ENCODE measurements around the gene MRPS2. TPM values are rescaled to one million over a fixed set of nuclear protein-coding genes. Genes with fewer than 3 reads are reported as not detected.

Gene MRPS2
- total and polyA plus RNA-seq, 9 of the 15 experiments (the other 6 are each of a cell fraction or from before 2014, with no cell fraction given) = 8.0 to 167 (median 81.3) TPM

DNA sequence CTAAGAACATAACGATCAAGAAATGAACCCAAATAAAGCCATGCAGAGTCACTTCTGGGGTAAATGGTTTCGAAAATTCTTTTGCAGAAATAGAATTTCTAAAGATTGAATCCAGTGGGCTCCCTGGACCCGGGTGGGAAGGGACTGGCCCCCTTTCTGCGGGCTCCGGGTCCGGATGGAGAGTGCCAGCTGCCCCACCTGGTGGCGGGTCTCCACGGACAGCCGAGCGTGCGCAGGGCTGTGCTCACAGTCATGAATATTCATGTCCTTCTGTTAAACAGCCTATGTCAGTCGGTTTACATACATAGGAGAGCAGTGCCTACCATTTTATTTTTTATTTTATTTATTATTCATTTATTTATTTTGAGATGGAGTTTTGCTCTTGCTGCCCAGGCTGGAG is 25.6 kb upstream of the MRPS2 start (continued):
- TF ChIP-seq, protein P1, sequence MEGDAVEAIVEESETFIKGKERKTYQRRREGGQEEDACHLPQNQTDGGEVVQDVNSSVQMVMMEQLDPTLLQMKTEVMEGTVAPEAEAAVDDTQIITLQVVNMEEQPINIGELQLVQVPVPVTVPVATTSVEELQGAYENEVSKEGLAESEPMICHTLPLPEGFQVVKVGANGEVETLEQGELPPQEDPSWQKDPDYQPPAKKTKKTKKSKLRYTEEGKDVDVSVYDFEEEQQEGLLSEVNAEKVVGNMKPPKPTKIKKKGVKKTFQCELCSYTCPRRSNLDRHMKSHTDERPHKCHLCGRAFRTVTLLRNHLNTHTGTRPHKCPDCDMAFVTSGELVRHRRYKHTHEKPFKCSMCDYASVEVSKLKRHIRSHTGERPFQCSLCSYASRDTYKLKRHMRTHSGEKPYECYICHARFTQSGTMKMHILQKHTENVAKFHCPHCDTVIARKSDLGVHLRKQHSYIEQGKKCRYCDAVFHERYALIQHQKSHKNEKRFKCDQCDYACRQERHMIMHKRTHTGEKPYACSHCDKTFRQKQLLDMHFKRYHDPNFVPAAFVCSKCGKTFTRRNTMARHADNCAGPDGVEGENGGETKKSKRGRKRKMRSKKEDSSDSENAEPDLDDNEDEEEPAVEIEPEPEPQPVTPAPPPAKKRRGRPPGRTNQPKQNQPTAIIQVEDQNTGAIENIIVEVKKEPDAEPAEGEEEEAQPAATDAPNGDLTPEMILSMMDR (IDR thresholded peaks at IDR 0.05 in 2 of 3, conservative IDR thresholded peaks at IDR 0.05 in 1 of 3; ENCODE audit: insufficient read depth in 2 of 3, low read depth in 1 of 3, low read length in 3 of 3) = peak; percentile 76 to 87 (median 76)
- TF ChIP-seq EWSR1 (IDR thresholded peaks at IDR 0.05; ENCODE audit: borderline replicate concordance, low read depth, partially characterized antibody) (no peak), SMC3 (conservative IDR thresholded peaks at IDR 0.05; ENCODE audit: insufficient read depth, low read depth, low read length) (peak; percentile 45), DDX20 (tag; IDR thresholded peaks at IDR 0.05; ENCODE audit: low read depth) (no peak), DPF2 (IDR thresholded peaks at IDR 0.05) (no peak), SRSF1 (IDR thresholded peaks at IDR 0.05; ENCODE audit: low read depth, low read length) (no peak), KLF10 (CRISPR knock-in tag; IDR thresholded peaks at IDR 0.05) (no peak), RBM22 (IDR thresholded peaks at IDR 0.05; ENCODE audit: low read depth, low read length, poor library complexity, severe bottlenecking) (no peak)
- TF ChIP-seq, protein P2, sequence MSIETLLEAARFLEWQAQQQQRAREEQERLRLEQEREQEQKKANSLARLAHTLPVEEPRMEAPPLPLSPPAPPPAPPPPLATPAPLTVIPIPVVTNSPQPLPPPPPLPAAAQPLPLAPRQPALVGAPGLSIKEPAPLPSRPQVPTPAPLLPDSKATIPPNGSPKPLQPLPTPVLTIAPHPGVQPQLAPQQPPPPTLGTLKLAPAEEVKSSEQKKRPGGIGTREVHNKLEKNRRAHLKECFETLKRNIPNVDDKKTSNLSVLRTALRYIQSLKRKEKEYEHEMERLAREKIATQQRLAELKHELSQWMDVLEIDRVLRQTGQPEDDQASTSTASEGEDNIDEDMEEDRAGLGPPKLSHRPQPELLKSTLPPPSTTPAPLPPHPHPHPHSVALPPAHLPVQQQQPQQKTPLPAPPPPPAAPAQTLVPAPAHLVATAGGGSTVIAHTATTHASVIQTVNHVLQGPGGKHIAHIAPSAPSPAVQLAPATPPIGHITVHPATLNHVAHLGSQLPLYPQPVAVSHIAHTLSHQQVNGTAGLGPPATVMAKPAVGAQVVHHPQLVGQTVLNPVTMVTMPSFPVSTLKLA (conservative IDR thresholded peaks at IDR 0.05) = 0 out of 4 replicates have a peak, but pooled peaks of 1 of the 2 experiments have one; percentile 20
- TF ChIP-seq, protein P3, sequence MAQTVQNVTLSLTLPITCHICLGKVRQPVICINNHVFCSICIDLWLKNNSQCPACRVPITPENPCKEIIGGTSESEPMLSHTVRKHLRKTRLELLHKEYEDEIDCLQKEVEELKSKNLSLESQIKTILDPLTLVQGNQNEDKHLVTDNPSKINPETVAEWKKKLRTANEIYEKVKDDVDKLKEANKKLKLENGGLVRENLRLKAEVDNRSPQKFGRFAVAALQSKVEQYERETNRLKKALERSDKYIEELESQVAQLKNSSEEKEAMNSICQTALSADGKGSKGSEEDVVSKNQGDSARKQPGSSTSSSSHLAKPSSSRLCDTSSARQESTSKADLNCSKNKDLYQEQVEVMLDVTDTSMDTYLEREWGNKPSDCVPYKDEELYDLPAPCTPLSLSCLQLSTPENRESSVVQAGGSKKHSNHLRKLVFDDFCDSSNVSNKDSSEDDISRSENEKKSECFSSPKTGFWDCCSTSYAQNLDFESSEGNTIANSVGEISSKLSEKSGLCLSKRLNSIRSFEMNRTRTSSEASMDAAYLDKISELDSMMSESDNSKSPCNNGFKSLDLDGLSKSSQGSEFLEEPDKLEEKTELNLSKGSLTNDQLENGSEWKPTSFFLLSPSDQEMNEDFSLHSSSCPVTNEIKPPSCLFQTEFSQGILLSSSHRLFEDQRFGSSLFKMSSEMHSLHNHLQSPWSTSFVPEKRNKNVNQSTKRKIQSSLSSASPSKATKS (CRISPR knock-in tag; IDR thresholded peaks at IDR 0.05) = 0 out of 2 replicates have a peak, but pooled peaks have one; percentile 29
- TF ChIP-seq, protein P4, sequence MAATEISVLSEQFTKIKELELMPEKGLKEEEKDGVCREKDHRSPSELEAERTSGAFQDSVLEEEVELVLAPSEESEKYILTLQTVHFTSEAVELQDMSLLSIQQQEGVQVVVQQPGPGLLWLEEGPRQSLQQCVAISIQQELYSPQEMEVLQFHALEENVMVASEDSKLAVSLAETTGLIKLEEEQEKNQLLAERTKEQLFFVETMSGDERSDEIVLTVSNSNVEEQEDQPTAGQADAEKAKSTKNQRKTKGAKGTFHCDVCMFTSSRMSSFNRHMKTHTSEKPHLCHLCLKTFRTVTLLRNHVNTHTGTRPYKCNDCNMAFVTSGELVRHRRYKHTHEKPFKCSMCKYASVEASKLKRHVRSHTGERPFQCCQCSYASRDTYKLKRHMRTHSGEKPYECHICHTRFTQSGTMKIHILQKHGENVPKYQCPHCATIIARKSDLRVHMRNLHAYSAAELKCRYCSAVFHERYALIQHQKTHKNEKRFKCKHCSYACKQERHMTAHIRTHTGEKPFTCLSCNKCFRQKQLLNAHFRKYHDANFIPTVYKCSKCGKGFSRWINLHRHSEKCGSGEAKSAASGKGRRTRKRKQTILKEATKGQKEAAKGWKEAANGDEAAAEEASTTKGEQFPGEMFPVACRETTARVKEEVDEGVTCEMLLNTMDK (IDR thresholded peaks at IDR 0.05; ENCODE audit: borderline replicate concordance, insufficient read depth, low read depth, low read length, poor library complexity, severe bottlenecking) = peak; percentile 13
- TF ChIP-seq, protein P5, sequence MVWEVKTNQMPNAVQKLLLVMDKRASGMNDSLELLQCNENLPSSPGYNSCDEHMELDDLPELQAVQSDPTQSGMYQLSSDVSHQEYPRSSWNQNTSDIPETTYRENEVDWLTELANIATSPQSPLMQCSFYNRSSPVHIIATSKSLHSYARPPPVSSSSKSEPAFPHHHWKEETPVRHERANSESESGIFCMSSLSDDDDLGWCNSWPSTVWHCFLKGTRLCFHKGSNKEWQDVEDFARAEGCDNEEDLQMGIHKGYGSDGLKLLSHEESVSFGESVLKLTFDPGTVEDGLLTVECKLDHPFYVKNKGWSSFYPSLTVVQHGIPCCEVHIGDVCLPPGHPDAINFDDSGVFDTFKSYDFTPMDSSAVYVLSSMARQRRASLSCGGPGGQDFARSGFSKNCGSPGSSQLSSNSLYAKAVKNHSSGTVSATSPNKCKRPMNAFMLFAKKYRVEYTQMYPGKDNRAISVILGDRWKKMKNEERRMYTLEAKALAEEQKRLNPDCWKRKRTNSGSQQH (CRISPR knock-in tag; IDR thresholded peaks at IDR 0.05) = no peak
- TF ChIP-seq, protein P6, sequence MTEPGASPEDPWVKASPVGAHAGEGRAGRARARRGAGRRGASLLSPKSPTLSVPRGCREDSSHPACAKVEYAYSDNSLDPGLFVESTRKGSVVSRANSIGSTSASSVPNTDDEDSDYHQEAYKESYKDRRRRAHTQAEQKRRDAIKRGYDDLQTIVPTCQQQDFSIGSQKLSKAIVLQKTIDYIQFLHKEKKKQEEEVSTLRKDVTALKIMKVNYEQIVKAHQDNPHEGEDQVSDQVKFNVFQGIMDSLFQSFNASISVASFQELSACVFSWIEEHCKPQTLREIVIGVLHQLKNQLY (CRISPR knock-in tag; conservative IDR thresholded peaks at IDR 0.05) = no peak
